CD8-positive, alpha-beta memory T cell (primary cell): ENCODE results near the gene VPS13D. TPM values are rescaled to one million over a fixed set of nuclear protein-coding genes. Genes with fewer than 3 reads are reported as not detected.
A peak's percentile ranks its signal among the peaks of the same experiment; 100 is the strongest.
"Not testable (repeated sequence)": the region's sequence is repeated elsewhere in the genome, so short reads cannot be mapped to it uniquely, and the experiment has no call there.

Source experiments
- CTCF ChIA-PET: fragments of 350-600 bp; sonication (Branson Sonifier 250); formaldehyde crosslinking; loops from one replicate; lab custom pipeline; 2021; ENCODE audit warnings: antibody characterized with exemption; lab: Charles Lee
- POLR2A ChIA-PET: fragments of 350-600 bp; sonication (Branson Sonifier 250); formaldehyde crosslinking; loops from one replicate; lab custom pipeline; 2021; ENCODE audit warnings: antibody characterized with exemption; lab: Charles Lee
- DNase-seq, 5 donors: peaks; one replicate each; pipeline versions ENCODE4 v3.0.0 to v3.0.0-alpha.2; 2020 to 2022; ENCODE audit warnings: mixed read lengths in 1 of 5
- H3K27ac ChIP-seq: one replicate; pipeline ENCODE4 v1.7.0; 2013; ENCODE audit warnings: low read depth, mild to moderate bottlenecking, low read length, moderate library complexity
- H3K27me3 ChIP-seq: 2 replicates; pipeline ENCODE4 v1.7.0; 2013; ENCODE audit warnings: low read length, mild to moderate bottlenecking; ENCODE audit not compliant: insufficient read depth, poor library complexity, severe bottlenecking
- H3K36me3 ChIP-seq: 2 replicates; pipeline ENCODE4 v1.7.0; 2013; ENCODE audit warnings: mild to moderate bottlenecking, low read length, moderate library complexity; ENCODE audit not compliant: insufficient read depth
- H3K4me1 ChIP-seq: 2 replicates; pipeline ENCODE4 v1.7.0; 2013; ENCODE audit warnings: mild to moderate bottlenecking, low read length, moderate library complexity; ENCODE audit not compliant: insufficient read depth
- H3K4me3 ChIP-seq: 2 replicates; pipeline ENCODE4 v1.7.0; 2013; ENCODE audit warnings: mild to moderate bottlenecking, low read length
- H3K9me3 ChIP-seq: 2 replicates; pipeline ENCODE4 v1.7.0; 2013; ENCODE audit warnings: mild to moderate bottlenecking, low read length
- H3K27ac Mint-ChIP-seq, 8 donors: one replicate each; pipeline ENCODE4 v1.8.0; 2020 to 2021; ENCODE audit warnings: mixed read lengths in 8 of 8, mild to moderate bottlenecking in 6 of 8, inconsistent platforms in 3 of 8, moderate library complexity in 3 of 8
- H3K27me3 Mint-ChIP-seq, 2 donors: one replicate each; pipeline ENCODE4 v1.8.0; 2020 to 2021; ENCODE audit warnings: mixed read lengths in 2 of 2, mild to moderate bottlenecking in 1 of 2, moderate library complexity in 1 of 2
- H3K36me3 Mint-ChIP-seq, 3 donors: one replicate each; pipeline ENCODE4 v1.8.0; 2020 to 2021; ENCODE audit warnings: mixed read lengths in 3 of 3, inconsistent platforms in 1 of 3, mild to moderate bottlenecking in 1 of 3
- H3K4me1 Mint-ChIP-seq, 3 donors: one replicate each; pipeline ENCODE4 v1.8.0; 2020 to 2021; ENCODE audit warnings: mixed read lengths in 3 of 3, inconsistent platforms in 1 of 3, mild to moderate bottlenecking in 1 of 3
- H3K4me3 Mint-ChIP-seq, 7 donors: one replicate each; pipeline ENCODE4 v1.8.0; 2020 to 2021; ENCODE audit warnings: mixed read lengths in 7 of 7, mild to moderate bottlenecking in 6 of 7, moderate library complexity in 4 of 7, inconsistent platforms in 2 of 7
- H3K9me3 Mint-ChIP-seq, 5 donors: one replicate each; pipeline ENCODE4 v1.8.0; 2020 to 2022; ENCODE audit warnings: mixed read lengths in 5 of 5, mild to moderate bottlenecking in 3 of 5, moderate library complexity in 2 of 5, inconsistent platforms in 1 of 5
- polyA plus RNA-seq: library from polyadenylated mRNA; unstranded; fragments of 300-500 nt; fragmentation: Illumina TruSeq; gene quantifications from one replicate; pipeline ENCODE4 v1.2.3, GENCODE V29; 2021
- total RNA-seq, 2 experiments: library from RNA; stranded (reverse); gene quantifications; one replicate each; pipeline ENCODE4 v1.2.3, GENCODE V29; 2021

Gene VPS13D
- total and polyA plus RNA-seq, 3 experiments from 2014 or later: 9.7 to 28.5 (median 24.1) TPM

DNA sequence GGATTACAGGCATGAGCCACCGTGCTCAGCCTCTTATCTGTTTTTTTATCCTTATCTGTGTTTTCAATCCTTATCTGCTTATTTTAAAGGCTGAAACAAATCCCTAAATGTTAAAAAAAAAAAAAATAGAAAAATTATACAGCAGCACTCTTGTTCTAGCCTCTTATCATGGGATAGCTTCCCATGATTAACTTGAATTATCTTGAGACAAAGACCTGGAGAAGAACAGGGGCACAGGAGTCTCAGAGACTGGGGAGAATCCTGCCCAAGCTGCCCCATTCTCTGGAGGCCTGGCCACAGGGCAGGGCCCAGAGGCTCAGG is 301.3 kb downstream of the VPS13D start:
- no peak overlapping the region for H3K4me3 Mint-ChIP-seq
- peaks cover 2 to 6% (median 6%) of the 10 kb centered on the region in 3 donors for H3K4me1 Mint-ChIP-seq
- H3K36me3 Mint-ChIP-seq: peaks cover 7 to 10% (median 9%) of the 10 kb centered on the region in 3 donors
- Histone ChIP-seq H3K9me3 (no peaks in the 10 kb centered on the region), H3K27me3 (no peaks in the 10 kb centered on the region), H3K4me1 (no peaks in the 10 kb centered on the region), H3K36me3 (no peaks in the 10 kb centered on the region), H3K4me3 (no peak overlapping the region), H3K27ac (no peak overlapping the region)
- H3K27ac Mint-ChIP-seq: peak overlapping the region in 2 of 8 donors; percentile 33 to 77
- ChIA-PET CTCF (no interaction called here), POLR2A (no interaction called here)
- H3K27me3 Mint-ChIP-seq: no peaks in the 10 kb centered on the region
- peaks cover 0 to 9% (median 3%) of the 10 kb centered on the region in 5 donors for H3K9me3 Mint-ChIP-seq
- no peak for DNase-seq

DNA sequence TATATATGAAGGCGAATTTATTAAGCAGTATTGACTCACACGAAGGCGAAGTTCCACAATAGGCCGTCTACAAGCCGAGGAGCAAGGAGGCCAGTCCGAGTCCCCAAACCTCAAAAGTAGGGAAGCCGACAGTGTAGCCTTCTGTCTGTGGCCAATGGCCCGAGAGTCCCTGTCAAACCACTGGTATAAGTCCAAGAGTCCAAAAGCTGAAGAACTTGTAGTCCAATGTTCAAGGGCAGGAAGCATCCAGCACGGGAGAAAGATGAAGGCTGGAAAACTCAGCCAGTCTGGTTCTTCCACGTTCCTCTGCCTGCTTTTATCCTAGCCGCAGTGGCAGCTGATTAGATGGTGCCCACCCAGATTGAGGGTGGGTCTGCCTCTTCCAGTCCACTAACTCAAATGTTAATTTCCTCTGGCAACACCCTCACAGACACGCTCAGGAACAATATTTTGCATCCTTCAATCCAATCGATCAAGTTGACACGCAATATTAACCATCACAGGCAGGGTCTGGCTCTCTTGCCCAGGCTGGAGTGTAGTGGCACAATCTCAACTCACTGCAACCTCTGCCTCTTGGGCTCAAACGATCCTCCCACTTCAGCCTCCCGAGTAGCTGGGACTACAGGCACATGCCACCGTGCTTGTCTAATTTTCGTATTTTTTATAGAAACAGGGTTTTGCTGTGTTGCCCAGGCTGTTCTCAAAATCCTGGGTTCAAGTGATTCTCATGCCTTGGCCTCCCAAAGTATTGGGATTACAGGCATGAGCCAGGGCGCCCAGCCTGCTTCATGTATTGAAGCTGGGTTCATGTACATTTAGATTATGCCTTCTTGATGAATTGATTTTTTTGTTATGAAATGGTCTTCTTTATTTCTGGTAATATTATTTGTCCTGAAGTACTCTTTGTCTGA is 302.8 kb downstream of the VPS13D start:
- Histone ChIP-seq H3K4me1 (no peaks in the 10 kb centered on the region), H3K27ac (no peak overlapping the region), H3K27me3 (no peaks in the 10 kb centered on the region), H3K4me3 (no peak overlapping the region), H3K9me3 (no peaks in the 10 kb centered on the region), H3K36me3 (no peaks in the 10 kb centered on the region)
- H3K4me3 Mint-ChIP-seq: no peak overlapping the region
- CTCF ChIA-PET: no interaction called here
- peak overlapping the region in 1 of 8 donors; percentile 43 for H3K27ac Mint-ChIP-seq
- no peak for DNase-seq
- peaks cover 17 to 23% (median 21%) of the 10 kb centered on the region in 3 donors for H3K36me3 Mint-ChIP-seq
- POLR2A ChIA-PET: no interaction called here
- peaks cover 2 to 6% (median 6%) of the 10 kb centered on the region in 3 donors for H3K4me1 Mint-ChIP-seq
- H3K27me3 Mint-ChIP-seq: peaks cover 0 to 3% of the 10 kb centered on the region in 2 donors
- peaks cover 0 to 17% (median 14%) of the 10 kb centered on the region in 5 donors for H3K9me3 Mint-ChIP-seq

DNA sequence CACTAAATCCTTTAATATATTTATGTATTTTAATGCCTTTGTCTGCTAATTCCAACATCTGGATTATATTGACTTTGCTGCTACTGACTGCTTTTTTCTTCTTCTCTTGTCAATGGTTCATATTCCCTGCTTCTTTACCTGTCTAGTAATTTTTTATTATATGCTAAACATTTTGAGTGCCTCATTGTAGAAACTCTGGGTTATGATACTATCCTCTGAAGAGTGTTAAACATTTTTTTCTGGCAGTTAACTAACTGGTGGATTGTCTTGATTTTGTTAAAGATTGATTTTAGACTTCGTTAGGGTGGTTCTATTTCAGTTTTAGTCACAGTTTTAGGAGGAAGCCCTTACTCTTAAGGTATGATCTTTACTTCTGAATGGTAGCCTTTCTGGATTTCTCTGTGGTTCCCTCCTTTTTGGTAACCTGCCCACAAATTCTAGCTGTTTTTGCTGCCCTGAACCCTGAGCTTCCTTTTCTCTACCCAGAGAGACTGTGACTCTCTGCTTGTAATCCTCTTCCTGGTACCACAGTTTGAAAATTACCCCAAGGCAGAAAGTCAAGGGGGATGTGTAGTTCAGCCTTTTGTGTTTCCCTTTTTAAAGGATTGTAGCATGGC is 306.3 kb downstream of the VPS13D start:
- Mint-ChIP-seq H3K27me3 (peaks cover 0 to 3% of the 10 kb centered on the region in 2 donors), H3K4me3 (no peak overlapping the region), H3K36me3 (peaks cover 17 to 25% (median 21%) of the 10 kb centered on the region in 3 donors), H3K27ac (no peak overlapping the region), H3K4me1 (no peaks in the 10 kb centered on the region), H3K9me3 (peaks cover 0 to 17% (median 14%) of the 10 kb centered on the region in 5 donors)
- Histone ChIP-seq H3K27me3 (no peaks in the 10 kb centered on the region), H3K4me3 (no peak overlapping the region), H3K9me3 (no peaks in the 10 kb centered on the region), H3K4me1 (no peaks in the 10 kb centered on the region), H3K36me3 (no peaks in the 10 kb centered on the region), H3K27ac (no peak overlapping the region)
- no peak for DNase-seq
- ChIA-PET POLR2A (interaction anchor here (0.6 kb wide), 1 partner anchor 12 kb away, joined by 3 read pairs; no protein-coding TSS in a partner anchor), CTCF (no interaction called here)

DNA sequence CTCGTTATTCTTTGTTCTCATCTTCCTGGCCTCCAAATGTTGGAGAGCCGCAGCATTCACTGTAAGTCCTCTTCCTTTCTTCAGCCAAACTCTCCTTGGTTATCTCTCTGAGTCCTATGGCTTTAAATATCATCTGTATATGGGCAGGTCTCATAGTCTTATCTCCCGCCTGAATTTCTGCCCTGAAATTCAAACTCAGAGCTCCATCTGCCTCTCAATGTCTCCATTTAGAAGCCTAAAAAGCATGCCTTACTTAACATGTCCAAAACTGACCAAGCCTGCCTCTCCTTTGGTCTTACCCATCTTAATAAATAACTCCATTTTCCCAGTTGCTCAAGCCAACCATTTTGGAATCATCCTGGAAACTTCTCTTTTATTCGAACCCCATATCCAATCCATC is 307.5 kb downstream of the VPS13D start:
- peaks cover 0 to 3% of the 10 kb centered on the region in 2 donors for H3K27me3 Mint-ChIP-seq
- peaks cover 17 to 25% (median 18%) of the 10 kb centered on the region in 3 donors for H3K36me3 Mint-ChIP-seq
- no peaks in the 10 kb centered on the region for H3K9me3 ChIP-seq
- CTCF ChIA-PET: interaction anchor here (0.9 to 1.1 kb wide), 2 partner anchors 18 to 27 kb away, joined by 3 read pairs; no protein-coding TSS in a partner anchor
- no peaks in the 10 kb centered on the region for H3K27me3 ChIP-seq
- peak overlapping the region in 1 of 8 donors; percentile 70 for H3K27ac Mint-ChIP-seq
- no peaks in the 10 kb centered on the region for H3K4me1 ChIP-seq
- H3K4me3 Mint-ChIP-seq: no peak overlapping the region
- no peak overlapping the region for H3K27ac ChIP-seq
- H3K36me3 ChIP-seq: no peaks in the 10 kb centered on the region
- no peak for DNase-seq
- H3K9me3 Mint-ChIP-seq: peaks cover 0 to 17% (median 14%) of the 10 kb centered on the region in 5 donors
- POLR2A ChIA-PET: no interaction called here
- H3K4me3 ChIP-seq: no peak overlapping the region
- no peaks in the 10 kb centered on the region for H3K4me1 Mint-ChIP-seq

DNA sequence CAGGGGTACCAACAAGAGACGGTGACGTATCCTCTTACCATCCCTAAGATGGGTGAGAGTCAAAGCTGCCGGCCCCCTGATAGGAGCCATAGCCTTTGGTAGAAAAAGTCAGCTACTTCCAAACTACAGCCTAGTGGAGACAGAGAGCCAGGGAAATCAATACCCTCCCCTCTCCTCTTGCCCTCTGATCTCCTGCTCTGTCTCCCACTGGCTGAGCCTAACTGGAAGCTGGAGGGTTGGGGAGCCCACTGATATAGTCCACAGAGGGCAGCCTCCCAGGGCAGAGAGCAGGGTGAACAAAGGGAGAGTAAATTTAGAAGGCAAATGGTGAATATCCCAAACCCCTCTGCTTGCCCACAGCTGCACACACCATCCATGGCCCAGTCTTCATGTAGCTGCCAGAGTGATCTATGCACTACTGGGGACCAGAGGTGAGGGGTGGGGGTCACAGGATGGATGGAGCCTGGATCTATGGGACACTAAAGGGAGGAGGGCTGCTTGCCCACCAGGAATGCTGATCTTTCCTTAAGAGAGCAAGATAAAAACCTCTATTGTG is 308.2 kb downstream of the VPS13D start:
- Histone ChIP-seq H3K4me3 (no peak overlapping the region), H3K36me3 (no peaks in the 10 kb centered on the region), H3K27me3 (no peaks in the 10 kb centered on the region), H3K4me1 (no peaks in the 10 kb centered on the region), H3K9me3 (no peaks in the 10 kb centered on the region), H3K27ac (no peak overlapping the region)
- no peak for DNase-seq
- peaks cover 17 to 25% (median 18%) of the 10 kb centered on the region in 3 donors for H3K36me3 Mint-ChIP-seq
- peaks cover 0 to 3% of the 10 kb centered on the region in 2 donors for H3K27me3 Mint-ChIP-seq
- POLR2A ChIA-PET: no interaction called here
- no peaks in the 10 kb centered on the region for H3K4me1 Mint-ChIP-seq
- H3K9me3 Mint-ChIP-seq: peaks cover 0 to 17% (median 14%) of the 10 kb centered on the region in 5 donors
- H3K4me3 Mint-ChIP-seq: no peak overlapping the region
- CTCF ChIA-PET: interaction anchor here (0.9 to 1.1 kb wide), 2 partner anchors 19 to 28 kb away, joined by 3 read pairs; no protein-coding TSS in a partner anchor
- no peak overlapping the region for H3K27ac Mint-ChIP-seq

DNA sequence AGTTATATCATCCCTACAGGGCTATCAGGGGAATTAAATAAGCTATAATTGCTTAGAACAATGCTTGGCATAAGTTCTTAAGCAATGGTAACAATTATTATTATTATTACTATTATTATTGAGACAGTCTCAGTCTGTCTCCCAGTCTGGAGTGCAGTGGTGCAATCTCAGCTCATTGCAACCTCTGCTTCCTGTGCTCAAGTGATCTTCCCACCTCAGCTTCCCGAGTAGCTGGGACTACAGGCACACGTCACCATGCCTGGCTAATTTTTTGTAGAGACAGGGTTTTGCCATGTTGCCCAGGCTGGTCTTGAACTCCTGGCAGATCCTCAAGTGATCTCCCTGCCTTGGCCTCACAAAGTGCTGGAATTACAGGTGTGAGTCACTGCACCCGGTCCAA is 308.7 kb downstream of the VPS13D start:
- H3K36me3 Mint-ChIP-seq: peaks cover 16 to 25% (median 17%) of the 10 kb centered on the region in 3 donors
- not testable (repeated sequence) for H3K27ac Mint-ChIP-seq

DNA sequence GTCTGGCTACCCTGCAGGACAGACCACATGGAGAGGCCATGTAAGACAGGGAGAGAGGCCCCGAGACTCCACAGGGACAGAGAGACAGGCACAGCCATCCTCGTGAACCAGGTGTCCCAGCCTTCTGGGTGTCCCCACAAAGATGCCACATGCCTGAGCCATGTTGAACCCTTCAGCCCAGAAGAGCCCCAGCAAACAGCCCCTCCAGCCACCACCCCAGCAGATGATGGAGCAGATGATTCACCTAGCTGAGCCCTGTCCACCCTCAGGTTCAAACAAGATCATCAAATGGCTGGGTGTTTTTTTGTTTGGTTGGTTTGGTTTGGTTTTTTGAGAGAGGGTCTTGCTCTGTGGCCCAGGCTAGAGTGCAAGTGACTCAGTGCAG is 309.5 kb downstream of the VPS13D start:
- no peaks in the 10 kb centered on the region for H3K4me1 ChIP-seq
- ChIA-PET POLR2A (no interaction called here), CTCF (no interaction called here)
- no peak overlapping the region for H3K27ac ChIP-seq
- no peak overlapping the region for H3K4me3 ChIP-seq
- Mint-ChIP-seq H3K4me1 (no peaks in the 10 kb centered on the region), H3K27ac (peak overlapping the region in 1 of 8 donors; percentile 24), H3K36me3 (peaks cover 16 to 25% (median 17%) of the 10 kb centered on the region in 3 donors), H3K4me3 (no peak overlapping the region), H3K9me3 (peaks cover 0 to 17% (median 14%) of the 10 kb centered on the region in 5 donors), H3K27me3 (peaks cover 3 to 4% of the 10 kb centered on the region in 2 donors)
- H3K9me3 ChIP-seq: no peaks in the 10 kb centered on the region
- no peak for DNase-seq
- no peaks in the 10 kb centered on the region for H3K36me3 ChIP-seq
- H3K27me3 ChIP-seq: no peaks in the 10 kb centered on the region

More for the DNA sequence above, 308.7 kb downstream of the VPS13D start:
- H3K27me3 Mint-ChIP-seq, H3K9me3 ChIP-seq, H3K36me3 ChIP-seq, CTCF ChIA-PET, H3K4me1 ChIP-seq, H3K4me3 ChIP-seq, H3K27ac ChIP-seq, H3K4me3 Mint-ChIP-seq, H3K4me1 Mint-ChIP-seq, DNase-seq, H3K27me3 ChIP-seq, POLR2A ChIA-PET: not testable (repeated sequence)
- H3K9me3 Mint-ChIP-seq: peaks cover 0 to 17% (median 14%) of the 10 kb centered on the region in 5 donors
